Tibial artery (tissue), 4 donors: ENCODE measurements around the gene CDIP1.

Experiments
- DNase-seq, 2 donors: peaks; one replicate each; pipeline ENCODE4 v3.0.0-alpha.2; 2019
- H3K27ac ChIP-seq, 2 donors: fragments of 200-600 bp; sonication (generic) in 1 of 2; 1 replicate in 1 of 2; 2 replicates in 1 of 2; pipeline ENCODE4 v1.5.1; 2018 to 2019; ENCODE audit warnings: mild to moderate bottlenecking in 1 of 2
- H3K27me3 ChIP-seq, 2 donors: fragments of 200-600 bp; sonication (generic) in 1 of 2; one replicate each; pipeline versions ENCODE4 v1.5.1 to v1.6.0; 2016 to 2019
- H3K36me3 ChIP-seq, 3 donors: fragments of 200-600 bp; sonication (generic) in 2 of 3; one replicate each; pipeline ENCODE4 v1.5.1; 2016 to 2019; ENCODE audit warnings: mild to moderate bottlenecking in 2 of 3
- H3K4me1 ChIP-seq, 4 donors: fragments of 200-600 bp; sonication (generic) in 2 of 4; 1 replicate in 3 of 4; 2 replicates in 1 of 4; pipeline ENCODE4 v1.5.1; 2016 to 2019
- H3K4me3 ChIP-seq, 2 donors: fragments of 200-600 bp; sonication (generic) in 1 of 2; 1 replicate in 1 of 2; 2 replicates in 1 of 2; pipeline ENCODE4 v1.5.1; 2018 to 2019; ENCODE audit warnings: mild to moderate bottlenecking in 2 of 2
- H3K9me3 ChIP-seq, 3 donors: fragments of 200-600 bp; sonication (generic) in 1 of 3; one replicate each; pipeline ENCODE4 v1.5.1; 2016 to 2019
- intact Hi-C: fragments of 100-400 bp; cut with DNase I; formaldehyde crosslinking; loops from one replicate; pipeline ENCODE4 v1.15.0; 2023; ENCODE audit warnings: low total_unique reads
- TF ChIP-seq, protein P1 (sequence below), 2 experiments: fragments of 200-600 bp in 1 of 2; fragments of 450-650 bp in 1 of 2; IDR thresholded peaks; one replicate each; pipeline ENCODE4 v1.5.1; 2017 to 2019; ENCODE audit warnings: antibody characterized with exemption in 2 of 2, mild to moderate bottlenecking in 1 of 2, moderate library complexity in 1 of 2

CDIP1 gene

GRCh38 chr16:4500272-4500671, 38.3 kb downstream of the CDIP1 start:
- intact Hi-C loops, result no loop called here
- Histone ChIP-seq H3K27me3 (no peaks in the 10 kb centered on the region), H3K36me3 (peaks cover 0 to 13% (median 10%) of the 10 kb centered on the region in 3 donors), H3K9me3 (no peaks in the 10 kb centered on the region), H3K4me3 (peak overlapping the region; percentile 22 to 36), H3K4me1 (peaks cover 0 to 21% (median 14%) of the 10 kb centered on the region in 4 donors), H3K27ac (peak overlapping the region; percentile 60)
- TF ChIP-seq, protein P1, sequence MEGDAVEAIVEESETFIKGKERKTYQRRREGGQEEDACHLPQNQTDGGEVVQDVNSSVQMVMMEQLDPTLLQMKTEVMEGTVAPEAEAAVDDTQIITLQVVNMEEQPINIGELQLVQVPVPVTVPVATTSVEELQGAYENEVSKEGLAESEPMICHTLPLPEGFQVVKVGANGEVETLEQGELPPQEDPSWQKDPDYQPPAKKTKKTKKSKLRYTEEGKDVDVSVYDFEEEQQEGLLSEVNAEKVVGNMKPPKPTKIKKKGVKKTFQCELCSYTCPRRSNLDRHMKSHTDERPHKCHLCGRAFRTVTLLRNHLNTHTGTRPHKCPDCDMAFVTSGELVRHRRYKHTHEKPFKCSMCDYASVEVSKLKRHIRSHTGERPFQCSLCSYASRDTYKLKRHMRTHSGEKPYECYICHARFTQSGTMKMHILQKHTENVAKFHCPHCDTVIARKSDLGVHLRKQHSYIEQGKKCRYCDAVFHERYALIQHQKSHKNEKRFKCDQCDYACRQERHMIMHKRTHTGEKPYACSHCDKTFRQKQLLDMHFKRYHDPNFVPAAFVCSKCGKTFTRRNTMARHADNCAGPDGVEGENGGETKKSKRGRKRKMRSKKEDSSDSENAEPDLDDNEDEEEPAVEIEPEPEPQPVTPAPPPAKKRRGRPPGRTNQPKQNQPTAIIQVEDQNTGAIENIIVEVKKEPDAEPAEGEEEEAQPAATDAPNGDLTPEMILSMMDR (IDR thresholded peaks at IDR 0.05), result no peak
- DNase-seq, result no peak

- H3K36me3 ChIP-seq, result peaks cover 0 to 12% (median 10%) of the 10 kb centered on the region in 3 donors
- H3K4me3 ChIP-seq, result no peak overlapping the region
- no peaks in the 10 kb centered on the region for H3K9me3 ChIP-seq
- no peak overlapping the region for H3K27ac ChIP-seq
- no peaks in the 10 kb centered on the region for H3K27me3 ChIP-seq
- DNase-seq, result no peak
- peaks cover 0 to 21% (median 14%) of the 10 kb centered on the region in 4 donors for H3K4me1 ChIP-seq
- intact Hi-C loops, result no loop called here
- TF ChIP-seq, protein P1 (IDR thresholded peaks at IDR 0.05), result no peak
Measured at GRCh38 chr16:4499196-4499555, 39.4 kb downstream of the CDIP1 start.

DNA sequence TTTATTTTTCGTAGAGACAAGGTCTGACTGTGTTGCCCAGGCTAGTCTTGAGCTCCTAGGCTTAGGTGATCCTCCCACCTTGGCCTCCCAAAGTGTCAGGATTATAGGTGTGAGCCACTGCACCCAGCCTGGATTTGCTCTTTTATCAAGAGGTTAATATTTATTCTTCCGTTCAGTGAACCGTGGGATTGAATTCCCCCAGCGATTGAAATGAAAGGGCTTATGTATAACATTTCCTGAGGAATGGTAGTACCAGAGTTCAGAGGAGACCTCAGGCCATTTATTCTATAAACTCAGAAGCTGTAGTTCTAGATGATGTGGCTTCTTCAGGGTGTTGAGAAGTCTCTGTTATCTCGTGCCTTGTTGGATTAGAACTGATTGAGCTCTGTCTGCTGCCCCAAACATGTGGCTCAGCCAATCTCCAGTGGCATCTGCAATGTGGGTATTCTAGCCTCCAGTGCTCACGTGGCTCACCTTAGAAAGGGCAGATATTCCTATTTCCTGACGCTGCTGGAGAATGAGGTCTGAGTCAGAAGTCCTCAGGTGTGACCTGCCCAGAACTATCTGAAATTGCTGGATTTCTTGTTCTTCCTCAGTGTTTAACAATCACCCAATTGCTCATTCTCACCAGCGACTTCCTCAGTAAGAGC, 39.9 kb downstream of the CDIP1 start:
- TF ChIP-seq, protein P1 (IDR thresholded peaks at IDR 0.05), result no peak
- intact Hi-C loops, result no loop called here
- Histone ChIP-seq H3K4me3 (no peak overlapping the region), H3K9me3 (no peaks in the 10 kb centered on the region), H3K4me1 (peaks cover 0 to 21% (median 14%) of the 10 kb centered on the region in 4 donors), H3K27ac (no peak overlapping the region), H3K27me3 (no peaks in the 10 kb centered on the region), H3K36me3 (peaks cover 0 to 12% (median 10%) of the 10 kb centered on the region in 3 donors)
- no peak for DNase-seq

- intact Hi-C loops, result no loop called here
- no peaks in the 10 kb centered on the region for H3K9me3 ChIP-seq
Measured at GRCh38 chr16:4496305-4496704, 42.3 kb downstream of the CDIP1 start.

GRCh38 chr16:4495766-4496165, 42.8 kb downstream of the CDIP1 start:
- TF ChIP-seq, protein P1 (IDR thresholded peaks at IDR 0.05), result no peak
- H3K27me3 ChIP-seq, result no peaks in the 10 kb centered on the region
- H3K4me3 ChIP-seq, result no peak overlapping the region
- H3K4me1 ChIP-seq, result peaks cover 0 to 12% (median 8%) of the 10 kb centered on the region in 4 donors
- intact Hi-C loops, result no loop called here
- H3K9me3 ChIP-seq, result no peaks in the 10 kb centered on the region
- peaks cover 0 to 12% (median 10%) of the 10 kb centered on the region in 3 donors for H3K36me3 ChIP-seq
- DNase-seq, result no peak
- H3K27ac ChIP-seq, result no peak overlapping the region

More at GRCh38 chr16:4496305-4496704, 42.3 kb downstream of the CDIP1 start:
- Histone ChIP-seq H3K4me3 (no peak overlapping the region), H3K27me3 (no peaks in the 10 kb centered on the region), H3K27ac (no peak overlapping the region), H3K4me1 (peaks cover 0 to 16% (median 10%) of the 10 kb centered on the region in 4 donors), H3K36me3 (peaks cover 0 to 12% (median 10%) of the 10 kb centered on the region in 3 donors)
- no peak for DNase-seq
- TF ChIP-seq, protein P1 (IDR thresholded peaks at IDR 0.05), result no peak
